ENCODE measurements around the gene SCUBE3.
A peak's percentile ranks its signal among the peaks of the same experiment; 100 is the strongest.

SCUBE3 gene

DNA sequence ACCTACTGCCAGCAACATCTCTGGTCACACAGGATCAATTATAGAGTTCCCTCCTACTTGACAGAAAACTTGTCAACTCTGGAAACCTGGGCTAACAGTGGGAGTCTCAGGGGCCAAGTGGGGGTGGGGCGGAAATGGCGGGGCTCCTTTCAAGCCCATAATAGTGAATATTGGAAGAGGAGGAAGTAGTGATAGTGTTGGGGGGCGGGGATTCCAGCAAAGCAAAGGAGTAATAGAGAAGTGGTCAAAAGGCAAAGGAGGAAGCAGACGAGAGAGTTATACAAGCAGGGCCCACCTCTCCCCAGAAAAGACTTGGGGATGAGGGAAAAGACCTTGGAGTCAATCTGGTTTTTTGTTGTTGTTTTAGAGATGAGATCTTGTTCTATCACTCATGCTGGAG is 85.9 kb downstream of the SCUBE3 start:
- peak; percentile 92 for TF ChIP-seq SPI1 (IDR thresholded peaks at IDR 0.05; ENCODE audit: borderline replicate concordance, low read depth)
- TF ChIP-seq, protein P1, sequence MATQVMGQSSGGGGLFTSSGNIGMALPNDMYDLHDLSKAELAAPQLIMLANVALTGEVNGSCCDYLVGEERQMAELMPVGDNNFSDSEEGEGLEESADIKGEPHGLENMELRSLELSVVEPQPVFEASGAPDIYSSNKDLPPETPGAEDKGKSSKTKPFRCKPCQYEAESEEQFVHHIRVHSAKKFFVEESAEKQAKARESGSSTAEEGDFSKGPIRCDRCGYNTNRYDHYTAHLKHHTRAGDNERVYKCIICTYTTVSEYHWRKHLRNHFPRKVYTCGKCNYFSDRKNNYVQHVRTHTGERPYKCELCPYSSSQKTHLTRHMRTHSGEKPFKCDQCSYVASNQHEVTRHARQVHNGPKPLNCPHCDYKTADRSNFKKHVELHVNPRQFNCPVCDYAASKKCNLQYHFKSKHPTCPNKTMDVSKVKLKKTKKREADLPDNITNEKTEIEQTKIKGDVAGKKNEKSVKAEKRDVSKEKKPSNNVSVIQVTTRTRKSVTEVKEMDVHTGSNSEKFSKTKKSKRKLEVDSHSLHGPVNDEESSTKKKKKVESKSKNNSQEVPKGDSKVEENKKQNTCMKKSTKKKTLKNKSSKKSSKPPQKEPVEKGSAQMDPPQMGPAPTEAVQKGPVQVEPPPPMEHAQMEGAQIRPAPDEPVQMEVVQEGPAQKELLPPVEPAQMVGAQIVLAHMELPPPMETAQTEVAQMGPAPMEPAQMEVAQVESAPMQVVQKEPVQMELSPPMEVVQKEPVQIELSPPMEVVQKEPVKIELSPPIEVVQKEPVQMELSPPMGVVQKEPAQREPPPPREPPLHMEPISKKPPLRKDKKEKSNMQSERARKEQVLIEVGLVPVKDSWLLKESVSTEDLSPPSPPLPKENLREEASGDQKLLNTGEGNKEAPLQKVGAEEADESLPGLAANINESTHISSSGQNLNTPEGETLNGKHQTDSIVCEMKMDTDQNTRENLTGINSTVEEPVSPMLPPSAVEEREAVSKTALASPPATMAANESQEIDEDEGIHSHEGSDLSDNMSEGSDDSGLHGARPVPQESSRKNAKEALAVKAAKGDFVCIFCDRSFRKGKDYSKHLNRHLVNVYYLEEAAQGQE (IDR thresholded peaks at IDR 0.05; ENCODE audit: insufficient replicate concordance, low read depth) = no peak
- no peak for TF ChIP-seq GABPA (IDR thresholded peaks at IDR 0.05; ENCODE audit: low read depth)
- no peak; the same call in 1 of the 2 replicates for TF ChIP-seq POLR2AphosphoS5 (IDR thresholded peaks at IDR 0.05; ENCODE audit: low read depth)
- DNase-seq (ENCODE audit: low read depth in 1 of 2, low spot score in 1 of 2) = peak; percentile 58 to 92
- Histone ChIP-seq H3K27me3 (ENCODE audit: insufficient read depth, poor library complexity, severe bottlenecking) (no peaks in the 10 kb centered on the region), H3K27ac (replicated peaks) (peak overlapping the region; percentile 94), H3K4me3 (replicated peaks; ENCODE audit: insufficient read depth, low read length) (peak overlapping the region; percentile 69)

DNA sequence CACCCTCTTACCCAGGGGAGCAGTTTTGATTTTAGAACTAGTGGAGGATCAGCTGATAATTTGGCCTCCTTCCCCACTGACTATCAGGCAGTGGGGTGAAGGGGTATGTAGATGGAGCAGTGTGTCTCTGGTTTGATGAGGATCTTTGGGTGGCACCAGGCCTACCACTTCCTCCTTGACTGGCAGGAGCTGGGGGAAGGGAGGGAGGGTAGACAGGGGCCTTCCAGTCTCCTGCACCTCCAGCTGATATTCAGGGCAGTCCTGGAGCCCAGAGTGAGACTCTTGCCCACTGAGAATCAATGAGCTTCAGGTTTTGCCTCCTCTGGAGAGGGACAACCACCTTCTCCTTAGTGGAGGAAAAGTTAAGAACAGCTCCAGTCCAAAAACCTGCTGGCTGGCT is 87.1 kb downstream of the SCUBE3 start:
- Histone ChIP-seq H3K27ac (replicated peaks) (peak overlapping the region; percentile 94), H3K4me3 (replicated peaks; ENCODE audit: insufficient read depth, low read length) (no peak overlapping the region), H3K27me3 (ENCODE audit: insufficient read depth, poor library complexity, severe bottlenecking) (no peaks in the 10 kb centered on the region)
- peak in 1 of 2 experiments; percentile 79 for DNase-seq (ENCODE audit: low read depth in 1 of 2, low spot score in 1 of 2)
- TF ChIP-seq SPI1 (IDR thresholded peaks at IDR 0.05; ENCODE audit: borderline replicate concordance, low read depth) = peak; percentile 88
- no peak for TF ChIP-seq POLR2AphosphoS5 (IDR thresholded peaks at IDR 0.05; ENCODE audit: low read depth)

Data from HL-60 (cell line).